OCI-M2 (cell line): Measurements from ENCODE around the gene GARNL3.

Source experiments
- DNase-seq: peaks from one replicate; lab custom pipeline; 2025; ENCODE audit not compliant: unreplicated experiment; lab: John Stamatoyannopoulos, UW

The GARNL3 gene

DNA sequence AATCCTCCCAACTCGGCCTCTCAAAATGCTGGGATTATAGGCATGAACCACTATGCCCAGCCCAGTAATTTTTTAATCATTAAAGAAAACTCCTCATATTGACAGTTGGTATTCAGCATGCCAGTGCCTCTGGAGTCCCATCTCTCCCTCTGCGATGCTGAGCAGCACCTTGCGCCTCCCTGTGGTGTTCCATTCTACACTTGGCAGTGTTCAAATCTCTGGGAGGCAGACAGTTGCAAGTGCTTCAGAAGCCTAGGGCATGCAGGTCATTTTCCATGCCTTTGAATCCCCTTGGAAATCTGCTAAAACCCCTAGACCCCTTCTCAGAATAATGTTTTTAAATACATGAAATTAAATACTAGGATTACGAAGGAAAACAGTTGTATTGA is 41.3 kb downstream of the GARNL3 start:
- DNase-seq: no peak

- DNase-seq: no peak
Observed at GRCh38 chr9:127307802-127308201, 43.2 kb downstream of the GARNL3 start.

GRCh38 chr9:127308652-127309434 is 44.3 kb downstream of the GARNL3 start:
- no peak for DNase-seq

- DNase-seq: no peak
Observed at GRCh38 chr9:127309715-127310114, 45.1 kb downstream of the GARNL3 start.

DNA sequence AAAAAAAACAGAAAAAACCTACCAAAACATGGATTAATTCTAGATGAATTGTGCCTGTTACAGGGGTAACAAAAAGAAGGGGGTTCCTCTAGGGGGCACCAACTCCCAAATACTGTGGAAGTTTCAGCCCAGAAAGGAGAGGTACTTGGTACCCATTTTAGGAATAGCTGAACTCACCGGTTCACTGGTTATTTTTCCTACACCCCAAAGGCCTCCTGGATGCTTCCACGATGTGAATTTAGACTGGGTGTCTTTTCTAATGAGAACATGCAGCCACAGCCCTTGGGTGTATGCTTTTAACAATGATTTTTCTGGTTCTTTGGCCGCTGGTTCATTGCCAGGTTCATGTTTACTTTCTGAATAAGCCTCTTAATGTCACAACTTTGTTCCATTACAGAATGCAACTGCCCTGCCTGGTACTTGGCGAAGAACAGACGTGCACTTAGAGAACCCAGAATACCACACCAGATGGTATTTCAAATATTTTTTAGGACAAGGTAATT is 46.7 kb downstream of the GARNL3 start:
- DNase-seq: no peak

- DNase-seq: no peak
Observed at GRCh38 chr9:127313042-127313560, 48.5 kb downstream of the GARNL3 start.

DNA sequence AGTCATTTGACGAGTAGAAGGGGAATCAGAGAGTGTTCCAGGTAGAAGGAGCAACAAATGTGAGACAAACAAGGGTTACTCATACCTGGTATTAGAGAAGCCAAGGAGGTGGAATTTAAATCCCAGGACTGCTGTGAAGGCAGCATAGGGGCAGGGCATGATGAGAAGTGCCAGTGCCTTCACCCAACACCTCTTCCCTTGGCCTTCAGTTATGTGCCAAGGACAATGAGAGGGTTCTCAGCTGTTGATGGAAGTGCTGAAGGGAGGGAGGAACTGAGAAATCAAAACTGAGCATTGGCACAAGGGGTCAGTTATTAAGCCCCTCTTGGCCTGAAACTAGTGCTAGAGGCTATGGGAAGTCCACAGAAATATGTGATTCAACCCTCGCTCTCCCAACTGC is 50.3 kb downstream of the GARNL3 start:
- DNase-seq: no peak

DNA sequence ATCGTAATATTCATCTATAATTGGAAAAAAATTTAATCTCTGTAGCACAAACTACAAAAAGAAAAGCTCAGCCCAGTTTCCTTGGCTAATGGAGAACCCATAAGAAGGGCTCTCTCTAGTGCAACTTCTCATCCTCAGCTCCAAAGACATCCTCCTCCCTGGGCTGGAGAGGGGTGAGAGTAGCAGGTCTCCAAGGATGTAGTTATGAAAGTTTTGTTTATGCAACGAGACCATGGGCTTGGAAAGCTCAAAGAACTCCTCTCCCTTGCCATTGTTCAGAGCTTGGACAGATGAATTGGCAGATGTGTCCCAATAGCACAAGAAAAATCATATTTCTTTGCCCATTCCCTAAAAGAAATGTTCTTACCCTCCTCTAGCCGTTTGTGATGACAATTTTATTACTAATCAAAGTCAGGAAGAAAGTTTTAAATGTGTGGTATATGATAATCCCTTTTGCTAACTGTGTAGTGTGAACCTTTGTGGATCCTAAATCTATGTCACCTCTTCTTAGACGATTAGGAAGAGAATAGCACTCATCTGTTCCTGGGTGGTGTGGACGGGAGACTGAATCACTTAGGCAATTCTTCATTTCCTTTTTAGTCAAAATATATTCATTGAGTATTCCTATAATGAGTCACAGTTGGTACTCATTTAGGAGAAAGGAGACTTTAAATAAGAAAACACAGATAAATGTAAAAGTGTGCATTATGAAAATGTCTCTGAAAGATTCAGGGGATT is 52.2 kb downstream of the GARNL3 start:
- no peak for DNase-seq

DNA sequence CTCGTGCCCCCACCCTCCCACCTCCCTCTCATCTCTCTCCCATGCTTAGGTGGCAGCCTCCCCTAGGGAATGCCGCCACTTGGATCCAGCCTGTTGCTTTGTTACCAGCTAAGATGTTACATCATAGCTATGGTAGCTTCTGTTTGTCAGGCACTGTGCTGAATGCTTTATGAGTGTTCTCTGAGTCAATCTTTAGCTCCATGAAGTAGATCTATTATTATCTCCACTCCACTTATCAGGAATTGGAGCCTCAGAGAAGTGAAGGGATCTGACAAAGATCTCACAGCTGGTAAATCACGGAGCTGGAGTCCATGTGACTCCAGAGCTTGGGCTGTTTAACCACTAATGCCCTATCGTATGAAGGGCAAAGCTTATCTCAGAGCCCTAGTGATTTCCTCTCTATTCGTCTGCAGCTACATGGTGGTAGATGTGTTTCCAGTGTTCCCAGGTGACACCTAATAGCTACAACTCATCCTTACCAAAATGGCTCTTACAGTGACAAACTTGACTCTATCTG is 54.1 kb downstream of the GARNL3 start:
- DNase-seq: no peak

DNA sequence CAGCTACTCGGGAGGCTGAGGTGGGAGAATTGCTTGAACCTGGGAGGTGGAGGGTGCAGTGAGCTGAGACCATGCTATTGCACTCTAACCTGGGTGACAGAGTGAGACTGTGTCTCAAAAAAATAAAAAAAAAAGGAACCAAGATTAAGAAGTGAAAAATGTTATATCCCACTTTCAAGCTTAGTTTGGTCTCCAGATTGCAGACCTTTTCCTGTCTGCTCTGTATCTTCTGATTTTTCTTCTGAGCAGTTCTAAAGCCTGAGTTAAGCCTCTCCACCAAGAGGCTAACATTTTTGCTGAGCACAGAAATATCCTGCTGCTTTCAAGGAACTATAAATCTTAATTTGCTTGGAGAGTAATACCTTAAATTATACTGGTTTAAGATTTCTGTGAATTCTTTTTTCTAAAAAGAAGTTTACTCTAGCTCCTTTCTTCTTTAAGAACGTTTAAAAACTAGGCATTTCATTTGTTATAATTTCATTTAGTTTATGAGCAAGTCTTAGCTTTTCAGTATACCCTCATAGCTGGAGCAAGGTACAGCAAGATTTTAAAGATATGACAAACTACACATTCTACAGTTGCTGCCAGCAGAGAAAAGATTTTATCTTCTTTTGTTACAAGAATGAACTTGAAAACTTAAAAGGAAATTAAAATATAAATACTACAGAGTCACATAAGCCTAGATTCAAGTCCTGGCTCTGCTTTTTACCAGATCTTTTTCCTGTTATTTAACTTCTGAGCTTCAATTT is 55.0 kb downstream of the GARNL3 start:
- DNase-seq: no peak

DNA sequence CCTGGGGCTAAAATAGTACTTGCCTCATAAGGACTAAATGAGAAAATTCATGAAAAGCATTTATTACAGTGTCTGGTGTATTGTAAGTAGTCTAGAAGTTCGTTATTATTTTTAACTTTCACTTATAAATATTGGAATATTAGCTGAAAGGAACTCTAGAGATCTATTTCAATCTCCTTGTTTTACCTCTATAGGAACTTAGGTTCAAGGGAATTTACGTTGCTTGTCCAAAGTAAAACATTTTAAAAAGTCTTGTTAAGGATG is 55.5 kb downstream of the GARNL3 start:
- no peak for DNase-seq

DNA sequence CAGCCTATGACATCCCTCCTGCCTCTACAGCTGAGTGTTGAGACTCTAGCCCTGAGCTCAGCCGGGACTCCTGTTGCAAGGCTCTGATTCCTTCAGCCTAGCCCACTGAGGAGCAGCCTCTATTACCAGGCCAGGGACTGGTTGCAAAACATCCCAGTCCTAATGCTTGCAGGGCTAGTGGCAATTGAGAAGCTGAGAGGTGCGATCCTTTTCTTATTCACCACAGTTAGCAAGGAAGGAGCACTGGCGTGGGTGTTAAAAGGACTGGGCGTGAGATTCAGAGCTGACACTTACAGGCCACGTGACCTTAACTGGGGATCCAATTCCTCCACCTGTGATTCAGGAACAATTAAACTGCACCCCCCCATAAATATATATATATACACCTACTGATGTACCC is 58.8 kb downstream of the GARNL3 start:
- DNase-seq: no peak

GRCh38 chr9:127330501-127330900 is 65.9 kb downstream of the GARNL3 start:
- no peak for DNase-seq

DNA sequence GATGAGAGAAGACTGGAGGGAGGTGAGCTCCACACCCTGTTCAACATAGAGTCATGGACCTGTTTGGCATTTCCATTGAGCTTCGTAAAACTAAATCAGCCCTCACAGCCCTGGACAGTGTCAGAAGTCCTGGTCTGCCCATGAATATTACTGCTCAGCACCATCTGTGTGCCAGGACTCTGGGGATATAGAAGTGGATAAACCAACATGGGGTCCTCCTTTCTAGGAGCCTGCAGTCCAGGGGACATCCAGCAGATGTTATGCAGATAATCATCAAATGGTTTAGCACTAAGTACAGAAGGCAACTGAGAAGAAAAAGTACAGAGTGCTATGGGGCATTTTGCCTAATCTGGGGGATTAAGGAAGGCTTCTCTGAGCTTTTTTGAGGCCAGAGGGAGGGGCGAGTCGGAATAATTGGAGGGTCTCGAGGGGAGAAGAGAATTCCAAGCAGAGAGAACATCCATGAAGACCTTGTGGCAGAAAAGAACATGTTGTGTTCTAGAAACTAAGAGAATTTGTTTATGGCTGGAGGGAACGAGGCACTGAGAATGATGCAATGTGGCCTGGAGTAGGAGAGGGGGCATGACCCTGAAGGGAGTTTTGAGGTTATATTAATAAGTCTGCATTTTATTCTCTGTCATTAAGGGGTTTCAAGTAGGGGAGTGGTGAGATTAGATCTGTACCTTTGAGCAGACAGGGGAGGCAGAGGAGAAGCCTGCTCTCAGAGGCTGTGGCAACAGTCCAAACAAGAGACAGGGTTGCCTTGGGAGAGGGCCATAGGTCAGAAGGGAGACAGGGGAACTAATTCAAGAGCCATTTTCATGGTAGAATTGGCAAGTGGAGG is 68.9 kb downstream of the GARNL3 start:
- DNase-seq: no peak

DNA sequence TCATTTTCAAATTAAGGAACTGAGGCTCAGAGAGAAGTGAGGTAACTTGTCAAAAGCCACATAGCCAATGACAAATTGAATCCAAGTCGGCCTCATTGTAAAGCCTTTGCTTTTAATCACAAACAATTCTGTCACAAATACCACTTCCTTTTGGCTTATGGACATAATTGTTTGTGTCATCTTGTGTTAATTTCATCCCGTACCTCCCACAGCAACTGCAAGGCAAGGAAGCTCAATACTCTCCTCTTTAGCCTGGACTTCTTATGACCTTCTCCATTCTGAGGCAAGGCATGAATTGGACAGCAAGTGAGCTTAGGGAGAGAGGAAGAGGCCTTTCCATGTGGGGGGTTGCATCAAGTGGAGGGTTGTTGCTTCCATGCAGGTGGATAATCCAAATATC is 70.2 kb downstream of the GARNL3 start:
- no peak for DNase-seq

DNA sequence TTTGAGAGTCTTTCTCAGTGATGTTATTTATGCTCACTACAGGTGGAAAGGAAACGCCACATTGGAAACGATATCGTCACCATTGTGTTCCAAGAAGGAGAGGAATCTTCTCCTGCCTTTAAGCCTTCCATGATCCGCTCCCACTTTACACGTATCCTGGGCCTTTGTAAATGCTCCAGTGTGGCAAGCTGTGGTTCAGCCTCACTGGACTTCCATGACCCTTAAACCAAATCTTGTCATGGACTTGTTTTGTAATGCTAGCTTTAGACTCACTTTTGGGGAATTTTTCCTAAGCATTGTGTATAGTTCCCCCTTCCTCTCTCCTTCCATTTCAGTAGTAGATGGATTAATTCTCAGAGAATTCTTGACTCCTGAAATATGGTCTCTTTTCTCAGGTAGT is 71.5 kb downstream of the GARNL3 start:
- DNase-seq: no peak

- no peak for DNase-seq
Observed at GRCh38 chr9:127336506-127337352, 72.2 kb downstream of the GARNL3 start.

- no peak for DNase-seq
Observed at GRCh38 chr9:127340721-127341120, 76.1 kb downstream of the GARNL3 start.

DNA sequence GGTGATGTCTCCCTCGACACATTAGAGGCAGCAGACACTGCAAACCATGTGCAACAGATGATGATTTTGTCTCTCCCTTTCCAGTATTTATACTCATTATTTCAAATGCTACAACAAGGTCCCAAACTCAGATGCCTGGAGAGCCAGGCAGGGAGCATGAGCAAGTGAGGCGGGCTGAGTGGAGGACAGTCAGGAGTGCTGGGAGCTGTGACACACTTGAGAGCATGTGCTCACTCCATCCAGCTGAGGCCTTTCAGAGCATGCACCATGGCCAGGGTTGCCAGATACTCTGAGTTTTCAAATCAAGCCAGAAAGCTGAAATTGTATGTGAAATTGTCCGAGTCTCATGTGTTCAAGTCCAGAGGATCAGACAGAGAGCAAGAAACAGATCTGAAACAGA is 76.6 kb downstream of the GARNL3 start:
- no peak for DNase-seq
